Psoas muscle (tissue), 8 donors: ENCODE measurements around the gene PDZD4. TPM values are rescaled to one million over a fixed set of nuclear protein-coding genes. Genes with fewer than 3 reads are reported as not detected.

Experiments used
- ATAC-seq, 4 donors: fragments of 200-7000 bp; cut with Tn5 transposase; one replicate each; pipeline ENCODE4 v1.9.1; 2020; ENCODE audit warnings: moderate library complexity in 3 of 4, mild to moderate bottlenecking in 2 of 4
- DNase-seq, 2 donors: peaks; one replicate each; pipeline ENCODE4 v3.0.0-alpha.2; 2020
- H3K27ac ChIP-seq: fragments of 200-600 bp; one replicate; pipeline ENCODE4 v1.8.0; 2022
- H3K27me3 ChIP-seq, 3 donors: fragments of 200-600 bp in 1 of 3; one replicate each; pipeline versions ENCODE4 v1.6.1 to v1.8.0; 2013 to 2022; ENCODE audit warnings: low read length in 2 of 3, mild to moderate bottlenecking in 2 of 3, moderate library complexity in 1 of 3; ENCODE audit not compliant: insufficient read depth in 3 of 3
- H3K36me3 ChIP-seq, 2 donors: fragments of 200-600 bp in 1 of 2; one replicate each; pipeline versions ENCODE4 v1.6.1 to v1.8.0; 2013 to 2022; ENCODE audit warnings: low read depth in 1 of 2, mild to moderate bottlenecking in 1 of 2, moderate library complexity in 1 of 2; ENCODE audit not compliant: insufficient read depth in 1 of 2
- H3K4me1 ChIP-seq: fragments of 200-600 bp; one replicate; pipeline ENCODE4 v1.8.0; 2022
- H3K4me3 ChIP-seq: fragments of 200-600 bp; one replicate; pipeline ENCODE4 v1.8.0; 2022; ENCODE audit warnings: mild to moderate bottlenecking
- H3K9me3 ChIP-seq: fragments of 200-600 bp; one replicate; pipeline ENCODE4 v1.8.0; 2022
- CTCF ChIP-seq: fragments of 200-600 bp; IDR thresholded peaks from one replicate; pipeline ENCODE4 v1.8.0; 2022; ENCODE audit warnings: antibody characterized with exemption
- WGBS, 3 donors: extraction: QIAGEN DNeasy Blood & Tissue Kit; methylation state at CpG; one replicate each; pipeline versions ENCODE4 v1.1.6 to v1.1.7; 2013; 5-methylcytosine and 5-hydroxymethylcytosine counted together
- intact Hi-C, 2 donors: fragments of 100-400 bp; cut with DNase I; formaldehyde crosslinking; loops; one replicate each; pipeline versions ENCODE4 v1.11.0 to v1.14.2; 2022
- polyA plus RNA-seq, 3 donors: library from polyadenylated mRNA; stranded (reverse); fragments of 200-250 nt; gene quantifications; one replicate each; pipeline ENCODE4 v1.2.3, GENCODE V29; 2013
- total RNA-seq, 4 donors: library from RNA; stranded (reverse); fragmentation: NEBNext Ultra II Directional in 2 of 4; extraction: Animal tissue kit (Norgen Biotek cat#: 25700) in 2 of 4; gene quantifications; one replicate each; pipeline versions ENCODE4 v1.2.1 to v1.2.4, GENCODE V29; 2021 to 2023
- donor health status: healthy with polysubstance abuse.
- donor health status: DM: no; HTN: no; CAD: no; lungs with moderate emphysema.
- donor health status: Bipolar disorder and iron deficiency.
- donor health status: healthy.
- donor health status: DM: yes; HTN: yes; CAD: no.
- donor health status: DM: no; HTN: no; CAD: no.
- donor health status: DM: no; HTN: no; CAD: no.
- donor health status: DM: yes; HTN: yes; CAD: no.

PDZD4 gene
- total and polyA plus RNA-seq, 7 donors: 0.50 to 2.1 (median 1.3) TPM

DNA sequence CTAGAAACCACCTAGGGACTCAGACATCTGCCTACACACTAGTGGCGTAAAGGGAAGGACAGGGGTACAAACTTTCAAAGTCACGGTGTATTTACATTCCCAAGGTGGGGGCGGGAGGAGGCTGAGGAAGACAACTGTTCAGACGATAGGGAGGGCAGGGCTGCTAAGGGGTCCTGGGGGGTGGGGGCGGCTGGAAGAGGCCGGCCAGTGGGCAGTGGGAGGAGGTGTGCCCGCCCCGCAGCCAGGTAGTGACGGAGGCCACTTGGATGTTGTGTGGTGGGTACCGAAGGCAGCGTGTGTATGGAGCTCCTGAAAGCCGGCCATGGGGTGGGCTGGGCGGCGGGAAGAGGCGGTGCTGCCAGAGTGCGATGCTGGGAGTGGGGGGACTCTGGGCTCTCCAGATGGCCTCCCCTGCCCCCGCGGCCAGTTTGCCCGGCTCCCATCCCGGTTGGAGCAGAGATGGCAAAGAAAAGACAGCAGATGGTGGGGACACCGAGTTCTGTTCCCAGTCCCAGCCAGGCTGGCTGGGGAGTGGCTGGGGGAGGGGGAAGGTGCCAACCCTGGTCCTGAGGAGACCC lies 31.5 kb upstream of the PDZD4 start:
- DNase-seq (no peak), ATAC-seq (no peak)
- Histone ChIP-seq H3K4me1 (no peaks in the 10 kb centered on the region), H3K4me3 (no peak overlapping the region), H3K9me3 (no peaks in the 10 kb centered on the region), H3K27me3 (peaks cover 0 to 22% (median 2%) of the 10 kb centered on the region in 3 donors), H3K27ac (no peak overlapping the region), H3K36me3 (no peaks in the 10 kb centered on the region)
- intact Hi-C loops: no loop called here
- no peak for TF ChIP-seq CTCF
- WGBS, 3 donors: 46 to 69% (median 49%) methylated on average over 15 to 21 of the region's 21 CpGs

- ATAC-seq: no peak
- TF ChIP-seq CTCF: no peak
- no peaks in the 10 kb centered on the region for H3K9me3 ChIP-seq
- intact Hi-C loops: no loop called here
- H3K4me3 ChIP-seq: no peak overlapping the region
- 72 to 80% (median 75%) methylated on average over 6 to 10 of the region's 10 CpGs for WGBS, 3 donors
- no peak for DNase-seq
- no peak overlapping the region for H3K27ac ChIP-seq
- H3K4me1 ChIP-seq: no peaks in the 10 kb centered on the region
- no peaks in the 10 kb centered on the region for H3K36me3 ChIP-seq
- H3K27me3 ChIP-seq: peaks cover 0 to 28% (median 2%) of the 10 kb centered on the region in 3 donors
Observed at GRCh38 chrX:153861151-153861550, 30.8 kb upstream of the PDZD4 start.

DNA sequence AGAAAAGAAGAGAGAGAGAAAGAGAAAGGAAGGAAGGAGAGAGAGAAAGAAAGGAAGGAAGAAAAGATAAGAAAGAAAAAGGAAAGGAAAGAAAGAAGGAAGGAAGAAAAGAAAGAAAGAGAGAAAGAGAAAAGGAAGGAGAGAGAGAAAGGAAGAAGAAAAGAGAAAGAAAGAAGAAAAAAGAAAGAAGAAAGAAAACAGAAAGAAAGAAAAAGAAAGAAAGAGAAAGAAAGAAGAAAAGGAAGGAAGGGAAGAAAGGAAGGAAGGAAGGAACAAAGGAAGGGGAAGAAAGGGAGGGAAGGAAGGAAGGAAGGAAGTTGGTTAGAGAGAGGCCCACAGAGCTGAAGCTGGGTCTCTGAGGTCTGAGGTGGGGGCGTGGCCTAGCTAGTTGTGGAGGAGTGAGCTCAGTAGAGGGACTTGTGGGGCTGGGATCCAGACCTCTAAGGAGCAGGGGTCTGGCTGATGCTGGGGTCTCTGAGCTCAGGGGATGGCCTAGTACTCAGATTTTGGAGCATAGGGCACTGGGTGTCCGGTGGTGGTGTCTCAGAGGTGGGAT lies 27.1 kb upstream of the PDZD4 start:
- H3K36me3 ChIP-seq: no peaks in the 10 kb centered on the region
- H3K27me3 ChIP-seq: peaks cover 0 to 22% (median 0%) of the 10 kb centered on the region in 3 donors
- DNase-seq (no peak), ATAC-seq (no peak)
- no peaks in the 10 kb centered on the region for H3K9me3 ChIP-seq
- intact Hi-C loops: no loop called here
- no peak overlapping the region for H3K27ac ChIP-seq
- no peak overlapping the region for H3K4me3 ChIP-seq
- WGBS, 3 donors: 66 to 87% (median 69%) methylated on average over 2 of the region's 2 CpGs
- TF ChIP-seq CTCF: no peak
- H3K4me1 ChIP-seq: no peaks in the 10 kb centered on the region

DNA sequence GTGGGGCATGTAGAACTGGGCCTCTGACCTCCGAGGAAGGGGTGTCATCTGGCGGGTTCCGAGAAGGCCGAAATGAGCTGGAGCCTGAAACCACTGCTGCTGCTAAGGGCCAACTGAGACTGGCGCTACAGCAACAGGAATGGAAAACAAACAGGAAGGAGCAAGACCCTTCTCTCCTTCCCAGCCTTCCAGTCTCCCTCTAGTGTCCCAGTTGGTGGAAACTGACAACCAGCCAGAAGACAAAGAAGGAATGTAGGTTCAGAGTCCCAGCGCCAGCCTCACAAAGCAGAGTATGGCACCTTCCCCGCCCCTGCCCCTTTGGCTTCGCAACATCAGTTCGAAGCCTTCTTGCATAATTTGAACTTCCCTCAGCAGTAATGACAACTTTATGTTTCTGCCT lies 24.4 kb upstream of the PDZD4 start:
- WGBS, 3 donors: 73 to 80% (median 77%) methylated on average over 9 of the region's 9 CpGs
- ATAC-seq: no peak
- TF ChIP-seq CTCF: no peak
- H3K27ac ChIP-seq: no peak overlapping the region
- no peak for DNase-seq
- intact Hi-C loops: no loop called here
- H3K4me1 ChIP-seq: no peaks in the 10 kb centered on the region
- H3K27me3 ChIP-seq: peaks cover 0 to 19% (median 0%) of the 10 kb centered on the region in 3 donors
- no peak overlapping the region for H3K4me3 ChIP-seq
- no peaks in the 10 kb centered on the region for H3K36me3 ChIP-seq
- H3K9me3 ChIP-seq: no peaks in the 10 kb centered on the region

GRCh38 chrX:153853902-153854267 lies 23.5 kb upstream of the PDZD4 start:
- no peaks in the 10 kb centered on the region for H3K9me3 ChIP-seq
- intact Hi-C loops: no loop called here
- no peak for TF ChIP-seq CTCF
- no peaks in the 10 kb centered on the region for H3K36me3 ChIP-seq
- no peaks in the 10 kb centered on the region for H3K4me1 ChIP-seq
- no peak for ATAC-seq
- no peak for DNase-seq
- WGBS, 3 donors: 80 to 87% (median 85%) methylated on average over 3 of the region's 3 CpGs
- peaks cover 0 to 21% (median 0%) of the 10 kb centered on the region in 3 donors for H3K27me3 ChIP-seq
- H3K27ac ChIP-seq: no peak overlapping the region
- H3K4me3 ChIP-seq: no peak overlapping the region
